GM23248 (cell line): ENCODE measurements around the gene B2M.
"Not testable (repeated sequence)": the region's sequence is repeated elsewhere in the genome, so short reads cannot be mapped to it uniquely, and the experiment has no call there.

Experiments used
- EZH2 ChIP-seq: fragments of 200-600 bp; sonication (generic); IDR thresholded peaks from 2 replicates; pipeline ENCODE4 v1.6.1; 2018; ENCODE audit warnings: antibody characterized with exemption, mild to moderate bottlenecking; ENCODE audit not compliant: insufficient read depth, poor library complexity, severe bottlenecking
- EZH2phosphoT487 ChIP-seq: fragments of 200-600 bp; sonication (generic); IDR thresholded peaks from 2 replicates; pipeline ENCODE4 v1.6.1; 2018; ENCODE audit warnings: antibody characterized with exemption, moderate library complexity, mild to moderate bottlenecking, low read depth; ENCODE audit not compliant: insufficient read depth

- not testable (repeated sequence) for TF ChIP-seq EZH2, EZH2phosphoT487
These were observed 32.1 kb downstream of the B2M start for GRCh38 chr15:44743454-44743853.
